T47D (cell line): Measurements from ENCODE around the gene UBE2F.
"Not testable (repeated sequence)": the region's sequence is repeated elsewhere in the genome, so short reads cannot be mapped to it uniquely, and the experiment has no call there.

ENCODE experiments used
- DNase-seq, 2 experiments: peaks; one replicate each; pipeline versions ENCODE4 v3.0.0 to v3.0.0-alpha.2; 2011 to 2012; ENCODE audit warnings: low read depth in 1 of 2, low spot score in 1 of 2
- JUND ChIP-seq: IDR thresholded peaks from 2 replicates; pipeline ENCODE4 v1.6.1; 2012; ENCODE audit warnings: low read depth
- in situ Hi-C: cut with HindIII; loops from 2 replicates; pipeline ENCODE4 v1.10.0; 2016; ENCODE audit warnings: low sequenced_read_pairs, low pct_unique_long_range_greater_than_20kb

UBE2F gene

DNA sequence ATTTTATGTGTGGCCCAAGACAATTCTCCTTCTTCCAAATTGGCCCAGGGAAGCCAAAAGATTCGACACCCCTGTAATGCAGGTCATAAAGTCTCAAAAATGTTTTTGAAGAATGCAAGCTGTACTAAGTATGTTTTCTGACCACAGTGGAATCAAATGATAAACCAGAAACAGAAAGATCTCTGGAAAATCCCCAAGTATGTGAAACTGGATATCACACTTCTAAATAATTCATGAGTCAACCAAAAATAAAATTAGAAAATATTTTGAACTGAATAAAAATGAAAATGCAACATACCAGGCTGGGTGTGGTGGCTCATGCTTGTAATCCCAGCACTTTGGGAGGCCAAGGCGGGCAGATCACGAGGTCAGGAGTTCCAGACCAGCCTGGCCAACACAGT lies 34.1 kb upstream of the UBE2F start:
- TF ChIP-seq JUND = no peak
- in situ Hi-C loops = no loop called here
- no peak for DNase-seq

DNA sequence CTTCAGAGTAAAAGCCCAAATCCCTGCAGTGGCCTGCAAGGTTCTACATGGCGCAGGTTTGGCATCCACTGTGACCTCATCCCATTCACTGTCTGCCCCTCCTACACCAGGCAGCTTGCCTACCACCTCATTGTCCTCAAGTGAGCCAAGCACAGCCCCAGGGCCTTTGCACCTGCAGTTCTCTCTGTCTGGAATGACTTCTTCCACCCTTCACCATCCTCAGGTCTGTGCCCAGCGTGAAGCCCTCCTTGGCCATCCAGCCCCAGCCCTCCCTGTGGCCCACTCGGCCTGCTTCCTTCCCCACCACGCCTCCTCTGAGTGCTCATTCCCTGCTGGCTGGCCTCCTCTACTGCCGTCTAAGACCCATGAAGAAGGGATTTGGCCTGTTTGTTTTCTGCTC lies 32.6 kb upstream of the UBE2F start:
- TF ChIP-seq JUND = no peak
- in situ Hi-C loops = no loop called here
- DNase-seq = no peak

DNA sequence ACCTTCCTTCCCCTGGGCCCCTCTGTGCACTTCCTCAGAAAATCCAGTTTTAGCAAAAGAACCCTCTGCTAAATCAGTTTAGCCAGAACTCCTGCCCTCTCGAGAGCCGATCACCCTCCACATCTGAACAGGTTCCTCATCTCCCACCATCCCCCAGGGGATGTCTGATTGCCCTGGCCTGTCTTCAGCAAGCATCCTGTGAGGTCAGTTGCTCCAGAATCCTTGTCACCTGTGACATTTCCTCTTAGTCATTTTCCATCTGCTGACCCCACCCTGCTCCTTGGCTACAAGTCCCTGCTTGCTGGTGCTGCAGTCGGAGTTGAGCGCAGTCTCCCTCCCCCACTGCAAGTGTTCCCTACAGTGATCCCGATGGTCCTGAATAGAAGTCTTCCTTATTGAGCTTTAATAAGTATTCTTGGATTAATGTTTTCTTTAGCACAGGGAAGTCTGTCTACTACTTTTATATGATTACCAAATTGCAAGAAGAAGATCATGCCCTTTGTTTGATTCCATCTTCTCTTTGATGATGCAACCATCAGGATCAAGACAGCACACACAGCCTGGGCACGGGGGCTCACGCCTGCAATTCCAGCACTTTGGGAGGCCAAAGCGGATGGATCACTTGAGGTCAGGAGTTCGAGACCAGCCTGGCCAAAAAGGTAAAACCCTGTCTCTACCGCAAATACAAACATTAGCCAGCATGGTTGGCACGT lies 30.9 kb upstream of the UBE2F start:
- in situ Hi-C loops = no loop called here
- DNase-seq = no peak
- TF ChIP-seq JUND = no peak

DNA sequence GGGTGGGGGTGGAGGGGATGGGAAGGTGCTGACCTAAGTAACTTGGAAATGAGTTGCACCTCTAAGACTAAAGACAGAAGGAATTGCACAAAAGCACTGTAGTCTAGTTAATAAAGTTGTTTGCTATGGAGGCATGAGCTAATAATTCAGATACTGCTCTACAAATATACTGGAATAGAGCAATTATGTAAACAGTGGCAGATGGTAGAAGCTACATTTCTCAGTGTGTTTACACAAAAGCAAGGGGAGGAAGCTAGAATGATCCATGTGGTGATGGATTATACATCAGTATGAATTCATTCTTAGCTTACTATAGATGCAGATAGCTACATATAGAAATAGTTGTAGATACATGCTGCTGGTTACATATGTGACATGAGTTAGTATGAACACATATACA lies 27.6 kb upstream of the UBE2F start:
- DNase-seq = no peak
- in situ Hi-C loops = no loop called here
- no peak for TF ChIP-seq JUND

DNA sequence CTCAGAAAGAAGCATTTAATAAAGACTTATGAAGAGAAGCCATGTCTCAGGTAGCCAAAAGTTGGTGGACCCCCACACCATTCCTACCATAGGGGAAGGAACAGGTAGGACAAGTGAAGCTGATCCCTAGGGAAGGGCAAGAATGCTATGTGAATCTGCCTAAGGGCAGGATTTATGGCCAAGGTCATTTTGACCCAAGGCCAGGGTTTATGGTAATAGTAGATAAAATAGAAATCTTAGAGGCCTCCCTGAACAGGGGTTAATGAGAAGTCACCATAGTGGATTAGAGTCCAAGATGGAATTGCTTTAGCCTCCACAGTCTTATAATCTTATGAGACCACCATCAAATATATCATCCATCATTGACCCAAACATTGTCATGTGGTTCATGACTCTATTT lies 26.0 kb upstream of the UBE2F start:
- in situ Hi-C loops = no loop called here
- no peak for TF ChIP-seq JUND
- DNase-seq = peak in 1 of 2 experiments; percentile 43

DNA sequence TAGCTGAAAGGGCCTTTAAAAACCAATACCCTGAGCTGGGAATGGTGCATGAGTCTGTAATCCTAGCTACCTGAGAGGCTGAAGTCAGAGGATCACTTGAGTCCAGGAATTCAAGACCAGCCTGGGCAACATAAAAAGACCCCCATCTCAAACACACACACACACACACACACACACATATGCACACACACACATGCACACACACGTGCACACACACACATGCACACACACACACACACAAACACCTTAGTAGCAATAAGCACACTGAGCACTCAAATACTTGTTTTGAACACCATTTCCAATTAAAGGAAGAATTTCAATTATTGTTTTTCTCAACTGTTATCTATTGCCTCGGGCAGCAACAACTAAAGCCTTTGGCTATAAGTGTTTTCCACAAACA lies 25.6 kb upstream of the UBE2F start:
- in situ Hi-C loops = no loop called here
- no peak for TF ChIP-seq JUND
- no peak for DNase-seq

DNA sequence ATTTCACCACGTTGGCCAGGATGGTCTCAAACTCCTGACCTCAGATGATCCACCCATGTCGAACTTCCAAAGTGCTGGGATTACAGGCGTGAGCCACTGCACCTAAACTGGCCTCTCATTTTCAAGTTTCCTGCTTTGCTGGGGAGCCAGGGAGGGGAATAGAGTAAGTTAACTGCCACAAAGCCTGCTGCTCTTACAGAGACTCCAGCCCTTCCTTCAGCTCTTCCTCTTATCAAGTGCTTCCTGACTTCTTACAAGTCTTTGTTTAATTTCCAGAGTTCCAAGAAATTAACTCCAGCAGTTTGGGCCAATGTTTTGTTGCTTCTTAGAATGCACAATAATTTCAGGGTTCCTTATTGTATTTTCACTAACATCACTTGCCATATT lies 24.3 kb upstream of the UBE2F start:
- TF ChIP-seq JUND = no peak
- in situ Hi-C loops = no loop called here
- no peak for DNase-seq

DNA sequence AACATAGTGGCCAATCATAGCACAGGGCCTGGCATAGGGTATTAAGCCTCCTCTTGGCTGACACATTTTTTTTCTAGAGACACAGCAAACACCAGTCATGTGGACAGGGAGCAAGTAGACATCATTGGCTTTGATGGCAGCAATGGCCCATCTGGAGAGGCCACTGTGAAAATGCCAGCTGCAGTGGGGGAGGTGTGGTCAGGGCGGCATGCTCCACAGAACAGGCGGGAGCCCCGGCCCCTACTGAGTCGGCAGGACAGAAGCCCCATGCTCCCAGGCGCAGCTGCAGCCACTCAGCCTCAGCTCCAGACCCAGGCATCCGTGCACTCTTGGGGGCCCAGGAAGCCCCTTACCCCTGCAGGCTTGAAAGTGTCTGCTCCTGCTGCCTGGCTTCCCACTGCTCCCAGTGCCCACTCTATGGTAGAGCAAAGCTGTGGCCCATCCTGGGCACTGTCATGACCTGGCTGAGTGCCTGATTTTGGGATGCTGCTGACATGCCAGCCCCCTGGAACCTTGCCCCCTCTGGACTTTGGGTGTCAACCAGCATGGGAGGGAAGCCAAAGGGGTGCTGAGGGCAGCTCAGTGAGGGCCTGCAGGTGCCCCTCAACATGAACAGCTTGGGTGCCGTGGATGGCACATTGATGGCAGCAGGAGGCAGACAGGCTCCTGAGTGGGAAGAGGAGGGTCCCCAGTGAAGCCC lies 23.3 kb upstream of the UBE2F start:
- in situ Hi-C loops = no loop called here
- TF ChIP-seq JUND = no peak
- DNase-seq = no peak

DNA sequence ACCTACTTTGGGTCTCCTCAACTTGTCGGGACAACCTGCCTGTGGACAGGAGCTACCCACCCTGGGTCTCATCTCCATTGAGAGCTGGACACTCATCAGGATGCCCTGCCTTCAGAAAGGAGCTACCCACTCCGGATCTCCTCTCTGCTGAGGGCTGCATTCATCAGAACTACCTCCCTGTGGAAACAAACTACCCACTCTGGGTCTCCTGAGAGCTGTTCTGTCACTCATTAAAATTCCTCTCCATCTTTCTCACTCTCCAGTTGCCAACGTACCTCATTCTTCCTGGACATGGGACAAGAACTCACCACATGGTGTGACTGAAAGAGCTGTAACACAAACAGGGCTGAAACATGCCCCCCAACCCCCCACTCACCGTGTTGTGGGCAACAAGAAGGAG lies 22.5 kb upstream of the UBE2F start:
- no peak for TF ChIP-seq JUND
- in situ Hi-C loops = no loop called here
- no peak for DNase-seq

DNA sequence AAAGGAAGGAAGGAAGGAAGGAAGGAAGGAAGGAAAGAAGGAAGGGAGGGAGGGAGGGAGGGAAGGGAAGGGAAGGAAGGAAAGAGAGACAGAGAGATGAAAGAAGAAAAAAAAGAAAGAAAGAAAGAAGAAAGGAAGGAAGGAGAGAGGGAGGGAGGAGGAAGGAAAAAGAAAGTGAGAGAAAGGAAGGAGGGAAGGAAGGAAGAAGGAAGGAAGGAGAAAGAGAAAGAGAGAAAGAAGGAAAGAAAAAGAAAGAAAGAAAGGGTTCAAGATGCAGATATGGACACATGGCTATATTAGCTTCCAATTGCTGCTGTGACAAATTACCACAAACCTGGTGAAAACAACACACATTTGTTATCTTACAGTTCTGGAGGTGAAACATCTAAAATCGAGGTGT lies 20.4 kb upstream of the UBE2F start:
- in situ Hi-C loops = no loop called here
- DNase-seq = no peak
- no peak for TF ChIP-seq JUND

DNA sequence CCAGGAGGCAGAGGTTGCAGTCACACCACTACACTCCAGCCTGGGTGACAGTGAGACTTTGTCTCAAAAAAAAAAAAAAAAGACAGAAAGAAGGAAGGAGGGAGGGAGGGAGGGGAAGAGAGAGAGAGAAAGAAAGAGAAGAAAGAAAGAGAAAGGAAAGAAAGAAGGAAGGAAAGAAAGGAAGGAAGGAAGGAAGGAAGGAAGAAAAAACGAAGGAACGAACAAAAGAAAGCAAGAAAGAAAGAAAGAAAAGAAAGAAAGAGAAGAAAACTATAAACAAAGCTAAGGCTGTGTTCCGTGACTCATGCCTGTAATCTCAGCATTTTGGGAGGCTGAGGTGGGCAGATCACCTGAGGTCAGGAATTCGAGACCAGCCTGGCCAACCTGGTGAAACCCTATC lies 15.5 kb upstream of the UBE2F start:
- in situ Hi-C loops, DNase-seq: not testable (repeated sequence)

DNA sequence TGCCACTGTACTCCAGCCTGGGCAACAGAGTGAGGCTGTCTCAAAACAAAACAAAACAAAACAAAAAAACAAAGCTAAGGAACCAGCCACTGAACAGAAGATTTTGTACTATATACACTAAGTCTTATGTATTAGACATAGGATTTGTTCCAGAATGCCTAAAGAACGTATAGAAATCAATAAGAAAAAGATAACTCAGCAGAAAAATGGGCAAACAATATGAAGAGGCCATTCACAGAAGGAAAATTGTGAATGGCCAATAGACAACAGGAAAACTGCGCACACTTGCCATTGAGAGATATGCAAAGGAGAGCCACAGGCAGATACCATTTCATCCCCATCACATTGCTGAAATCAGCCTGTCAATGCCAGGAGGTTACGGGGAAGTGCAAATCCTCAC lies 14.9 kb upstream of the UBE2F start:
- in situ Hi-C loops = no loop called here
- TF ChIP-seq JUND = no peak

DNA sequence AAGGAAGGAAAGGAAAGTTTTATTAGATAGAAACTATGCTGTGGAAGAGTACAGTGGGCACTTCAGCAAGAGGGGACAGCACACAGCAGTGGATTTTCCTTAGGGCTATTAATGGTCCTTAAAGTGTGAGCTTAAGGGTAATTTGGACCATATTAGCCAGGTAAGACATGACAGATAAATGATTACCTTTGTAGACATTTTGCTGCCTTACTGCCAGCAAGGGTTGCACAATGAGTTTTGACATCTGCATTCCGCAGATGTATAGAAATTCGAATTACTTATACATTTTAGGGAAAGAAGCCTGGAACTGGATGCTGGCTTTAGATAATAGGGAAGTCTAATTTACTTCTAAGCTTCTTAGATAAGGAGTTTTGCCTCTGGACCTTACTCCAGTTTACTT lies 14.0 kb upstream of the UBE2F start:
- TF ChIP-seq JUND = no peak
- in situ Hi-C loops = no loop called here

More for the DNA sequence above, 14.9 kb upstream of the UBE2F start:
- DNase-seq = no peak

More for the DNA sequence above, 14.0 kb upstream of the UBE2F start:
- DNase-seq = no peak
